Measurements from ENCODE around the gene SEMA4A.

DNA sequence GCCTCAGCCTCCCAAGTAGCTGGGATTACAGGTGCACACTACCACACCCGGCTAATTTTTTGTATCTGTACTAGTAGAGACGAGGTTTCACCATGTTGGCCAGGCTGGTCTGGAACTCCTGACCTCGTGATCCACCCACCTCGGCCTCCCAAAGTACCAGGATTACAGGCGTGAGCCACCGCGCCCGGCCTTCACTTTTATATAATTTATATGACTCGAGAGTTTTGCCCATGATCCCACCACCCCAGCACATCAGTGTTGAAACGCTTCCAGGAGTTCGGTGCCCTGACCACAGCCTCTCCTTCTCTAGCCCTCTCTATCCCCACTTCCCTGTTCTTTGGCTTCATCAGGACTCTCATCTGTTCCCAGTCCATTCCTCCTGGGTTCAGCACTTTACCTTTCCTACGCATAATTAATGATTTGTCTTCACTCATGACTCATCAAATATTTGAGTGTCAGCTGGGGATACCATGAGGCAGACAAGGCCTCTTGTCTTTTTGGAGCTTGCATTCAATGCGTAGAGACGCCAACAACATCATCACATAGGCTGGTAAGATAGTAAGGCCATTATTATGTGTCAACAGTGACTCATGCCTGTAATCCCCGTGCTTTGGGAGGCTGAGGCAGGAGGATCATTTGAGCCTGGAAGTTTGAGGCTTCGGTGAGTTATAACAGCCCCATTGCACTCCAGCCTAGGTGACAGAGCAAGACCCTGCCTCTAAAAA, 60.8 kb downstream of the SEMA4A start:
- TF ChIP-seq, protein P1, sequence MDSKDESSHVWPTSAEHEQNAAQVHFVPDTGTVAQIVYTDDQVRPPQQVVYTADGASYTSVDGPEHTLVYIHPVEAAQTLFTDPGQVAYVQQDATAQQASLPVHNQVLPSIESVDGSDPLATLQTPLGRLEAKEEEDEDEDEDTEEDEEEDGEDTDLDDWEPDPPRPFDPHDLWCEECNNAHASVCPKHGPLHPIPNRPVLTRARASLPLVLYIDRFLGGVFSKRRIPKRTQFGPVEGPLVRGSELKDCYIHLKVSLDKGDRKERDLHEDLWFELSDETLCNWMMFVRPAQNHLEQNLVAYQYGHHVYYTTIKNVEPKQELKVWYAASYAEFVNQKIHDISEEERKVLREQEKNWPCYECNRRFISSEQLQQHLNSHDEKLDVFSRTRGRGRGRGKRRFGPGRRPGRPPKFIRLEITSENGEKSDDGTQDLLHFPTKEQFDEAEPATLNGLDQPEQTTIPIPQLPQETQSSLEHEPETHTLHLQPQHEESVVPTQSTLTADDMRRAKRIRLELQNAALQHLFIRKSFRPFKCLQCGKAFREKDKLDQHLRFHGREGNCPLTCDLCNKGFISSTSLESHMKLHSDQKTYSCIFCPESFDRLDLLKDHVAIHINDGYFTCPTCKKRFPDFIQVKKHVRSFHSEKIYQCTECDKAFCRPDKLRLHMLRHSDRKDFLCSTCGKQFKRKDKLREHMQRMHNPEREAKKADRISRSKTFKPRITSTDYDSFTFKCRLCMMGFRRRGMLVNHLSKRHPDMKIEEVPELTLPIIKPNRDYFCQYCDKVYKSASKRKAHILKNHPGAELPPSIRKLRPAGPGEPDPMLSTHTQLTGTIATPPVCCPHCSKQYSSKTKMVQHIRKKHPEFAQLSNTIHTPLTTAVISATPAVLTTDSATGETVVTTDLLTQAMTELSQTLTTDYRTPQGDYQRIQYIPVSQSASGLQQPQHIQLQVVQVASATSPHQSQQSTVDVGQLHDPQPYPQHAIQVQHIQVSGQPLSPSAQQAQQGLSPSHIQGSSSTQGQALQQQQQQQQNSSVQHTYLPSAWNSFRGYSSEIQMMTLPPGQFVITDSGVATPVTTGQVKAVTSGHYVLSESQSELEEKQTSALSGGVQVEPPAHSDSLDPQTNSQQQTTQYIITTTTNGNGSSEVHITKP (tag by site-specific recombination; IDR thresholded peaks at IDR 0.05), result no peak
- TF ChIP-seq ZNF19 (tag by site-specific recombination; IDR thresholded peaks at IDR 0.05; ENCODE audit: low read depth), result no peak
- TF ChIP-seq, protein P2, sequence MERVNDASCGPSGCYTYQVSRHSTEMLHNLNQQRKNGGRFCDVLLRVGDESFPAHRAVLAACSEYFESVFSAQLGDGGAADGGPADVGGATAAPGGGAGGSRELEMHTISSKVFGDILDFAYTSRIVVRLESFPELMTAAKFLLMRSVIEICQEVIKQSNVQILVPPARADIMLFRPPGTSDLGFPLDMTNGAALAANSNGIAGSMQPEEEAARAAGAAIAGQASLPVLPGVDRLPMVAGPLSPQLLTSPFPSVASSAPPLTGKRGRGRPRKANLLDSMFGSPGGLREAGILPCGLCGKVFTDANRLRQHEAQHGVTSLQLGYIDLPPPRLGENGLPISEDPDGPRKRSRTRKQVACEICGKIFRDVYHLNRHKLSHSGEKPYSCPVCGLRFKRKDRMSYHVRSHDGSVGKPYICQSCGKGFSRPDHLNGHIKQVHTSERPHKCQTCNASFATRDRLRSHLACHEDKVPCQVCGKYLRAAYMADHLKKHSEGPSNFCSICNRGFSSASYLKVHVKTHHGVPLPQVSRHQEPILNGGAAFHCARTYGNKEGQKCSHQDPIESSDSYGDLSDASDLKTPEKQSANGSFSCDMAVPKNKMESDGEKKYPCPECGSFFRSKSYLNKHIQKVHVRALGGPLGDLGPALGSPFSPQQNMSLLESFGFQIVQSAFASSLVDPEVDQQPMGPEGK (tag by site-specific recombination; IDR thresholded peaks at IDR 0.05), result no peak
- no peak for TF ChIP-seq ZNF140 (tag by site-specific recombination; IDR thresholded peaks at IDR 0.05)
- TF ChIP-seq ZNF843 (tag by site-specific recombination; IDR thresholded peaks at IDR 0.05), result no peak
- no peak for TF ChIP-seq ZNF175 (tag by site-specific recombination; IDR thresholded peaks at IDR 0.05)
- TF ChIP-seq, protein P3, sequence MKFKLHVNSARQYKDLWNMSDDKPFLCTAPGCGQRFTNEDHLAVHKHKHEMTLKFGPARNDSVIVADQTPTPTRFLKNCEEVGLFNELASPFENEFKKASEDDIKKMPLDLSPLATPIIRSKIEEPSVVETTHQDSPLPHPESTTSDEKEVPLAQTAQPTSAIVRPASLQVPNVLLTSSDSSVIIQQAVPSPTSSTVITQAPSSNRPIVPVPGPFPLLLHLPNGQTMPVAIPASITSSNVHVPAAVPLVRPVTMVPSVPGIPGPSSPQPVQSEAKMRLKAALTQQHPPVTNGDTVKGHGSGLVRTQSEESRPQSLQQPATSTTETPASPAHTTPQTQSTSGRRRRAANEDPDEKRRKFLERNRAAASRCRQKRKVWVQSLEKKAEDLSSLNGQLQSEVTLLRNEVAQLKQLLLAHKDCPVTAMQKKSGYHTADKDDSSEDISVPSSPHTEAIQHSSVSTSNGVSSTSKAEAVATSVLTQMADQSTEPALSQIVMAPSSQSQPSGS (tag by site-specific recombination; IDR thresholded peaks at IDR 0.05; ENCODE audit: low read depth), result no peak

All from HEK293 (cell line).